GM12801 (cell line): ENCODE data around the gene RFX2.

Experiments
- TF ChIP-seq, protein P1 (sequence below): IDR thresholded peaks from one replicate; pipeline ENCODE4 v1.5.1; 2011; ENCODE audit warnings: control low read depth; ENCODE audit not compliant: insufficient read length; ENCODE audit errors: extremely low read depth

RFX2 gene

DNA sequence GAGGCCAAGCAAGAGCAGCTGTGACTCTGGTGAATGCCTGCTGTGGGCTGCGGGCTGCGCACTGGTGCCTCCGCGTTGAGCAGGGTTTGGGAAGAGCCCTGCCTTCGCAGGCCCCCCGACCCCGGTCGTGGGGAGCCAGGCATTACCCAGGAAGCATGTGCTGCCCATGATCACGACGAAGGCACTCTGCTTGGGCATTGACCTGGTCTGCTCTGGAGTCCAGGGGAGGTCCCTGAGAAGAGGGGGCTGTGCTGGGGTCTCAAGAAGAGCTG lies 151.5 kb downstream of the RFX2 start:
- TF ChIP-seq, protein P1, sequence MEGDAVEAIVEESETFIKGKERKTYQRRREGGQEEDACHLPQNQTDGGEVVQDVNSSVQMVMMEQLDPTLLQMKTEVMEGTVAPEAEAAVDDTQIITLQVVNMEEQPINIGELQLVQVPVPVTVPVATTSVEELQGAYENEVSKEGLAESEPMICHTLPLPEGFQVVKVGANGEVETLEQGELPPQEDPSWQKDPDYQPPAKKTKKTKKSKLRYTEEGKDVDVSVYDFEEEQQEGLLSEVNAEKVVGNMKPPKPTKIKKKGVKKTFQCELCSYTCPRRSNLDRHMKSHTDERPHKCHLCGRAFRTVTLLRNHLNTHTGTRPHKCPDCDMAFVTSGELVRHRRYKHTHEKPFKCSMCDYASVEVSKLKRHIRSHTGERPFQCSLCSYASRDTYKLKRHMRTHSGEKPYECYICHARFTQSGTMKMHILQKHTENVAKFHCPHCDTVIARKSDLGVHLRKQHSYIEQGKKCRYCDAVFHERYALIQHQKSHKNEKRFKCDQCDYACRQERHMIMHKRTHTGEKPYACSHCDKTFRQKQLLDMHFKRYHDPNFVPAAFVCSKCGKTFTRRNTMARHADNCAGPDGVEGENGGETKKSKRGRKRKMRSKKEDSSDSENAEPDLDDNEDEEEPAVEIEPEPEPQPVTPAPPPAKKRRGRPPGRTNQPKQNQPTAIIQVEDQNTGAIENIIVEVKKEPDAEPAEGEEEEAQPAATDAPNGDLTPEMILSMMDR: no peak

DNA sequence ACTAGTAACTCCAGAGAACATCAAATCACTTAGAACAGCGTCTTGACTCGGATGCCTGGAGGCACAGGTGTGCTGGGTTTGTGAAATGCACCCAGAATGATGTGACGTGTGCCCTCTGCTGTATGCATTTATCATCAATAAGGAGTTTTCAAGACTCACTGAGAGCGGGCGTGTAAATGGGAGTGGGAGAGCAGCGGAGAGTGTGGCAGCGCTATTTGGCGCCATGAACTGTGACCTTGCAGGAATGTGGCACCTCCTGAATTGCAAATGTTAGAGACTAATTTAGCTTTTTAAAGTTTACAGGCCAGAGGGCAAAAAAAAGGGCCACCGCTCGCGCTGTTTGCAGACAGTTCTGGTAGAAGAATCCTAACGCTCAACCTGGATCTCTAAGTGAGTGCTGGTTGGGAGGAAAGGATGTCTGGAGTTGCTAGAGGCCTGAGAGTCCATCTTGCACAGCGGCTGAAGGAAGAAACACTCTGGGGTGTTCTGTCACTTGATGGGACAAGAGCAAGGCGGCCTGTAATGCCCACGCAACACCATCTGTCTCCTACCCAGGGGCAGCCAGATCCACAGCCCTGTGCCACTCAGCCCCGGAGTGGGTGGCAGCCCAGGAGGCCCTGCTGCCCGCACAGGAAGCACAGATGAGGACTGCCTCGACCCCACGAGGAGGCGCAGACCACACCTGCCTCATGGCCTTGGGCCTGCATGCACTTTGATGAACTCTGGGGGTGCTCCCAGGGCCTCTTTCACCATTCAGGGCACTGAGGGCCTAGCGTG lies 152.0 kb downstream of the RFX2 start:
- TF ChIP-seq, protein P1: no peak

DNA sequence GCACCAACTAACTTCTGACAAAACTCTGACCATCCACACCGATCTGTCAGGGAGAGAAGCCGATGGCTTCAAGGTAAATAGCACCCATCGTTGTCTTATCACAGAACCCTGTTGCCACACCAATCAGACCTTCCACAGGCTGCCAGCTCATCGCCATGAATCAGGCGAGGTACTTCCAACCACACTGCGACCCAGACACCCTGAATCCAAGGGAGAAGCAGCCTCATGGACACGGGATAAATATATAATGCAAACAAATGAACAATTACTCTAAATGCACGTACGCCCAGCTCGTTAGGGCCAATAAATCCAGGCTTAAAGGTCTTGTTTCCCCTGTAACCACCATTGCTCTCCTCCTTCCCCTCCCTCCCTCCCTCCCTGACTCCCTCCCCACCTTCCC lies 153.1 kb downstream of the RFX2 start:
- TF ChIP-seq, protein P1: no peak

DNA sequence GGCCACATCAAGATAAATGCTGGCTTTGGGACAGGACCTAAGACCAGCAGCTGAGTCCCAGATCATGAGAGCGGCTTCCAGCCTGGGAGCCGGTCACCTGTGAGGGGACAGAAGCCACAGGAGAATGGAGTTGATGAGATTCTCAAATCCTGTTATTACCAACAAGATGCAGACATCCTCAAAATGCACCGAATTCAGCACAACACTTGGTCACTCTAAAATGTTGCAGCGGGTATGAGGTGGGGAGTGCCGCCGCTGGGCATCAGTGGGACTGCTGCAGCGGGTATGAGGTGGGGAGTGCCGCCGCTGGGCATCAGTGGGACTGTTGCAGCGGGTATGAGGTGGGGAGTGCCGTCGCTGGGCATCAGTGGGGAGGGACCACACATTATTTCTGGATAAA lies 153.6 kb downstream of the RFX2 start:
- TF ChIP-seq, protein P1: no peak

DNA sequence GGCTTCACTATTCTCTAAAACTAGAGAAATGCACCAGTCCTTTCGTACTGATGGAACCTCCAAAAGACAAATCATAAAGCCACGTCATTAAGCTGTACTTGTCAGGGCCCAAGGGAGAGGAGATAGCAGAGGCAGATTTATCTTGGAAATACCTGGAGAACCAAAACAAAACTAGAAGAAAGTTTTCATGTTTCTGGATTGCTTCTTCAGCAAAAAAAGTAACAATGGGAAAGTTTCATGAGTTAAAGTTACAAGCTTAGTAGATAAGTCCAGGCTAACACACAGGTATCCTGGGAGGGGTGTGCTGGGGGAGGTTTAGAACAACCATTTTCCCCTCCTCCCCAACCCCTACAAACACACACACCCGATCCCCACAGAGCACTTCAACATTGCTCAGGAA lies 154.0 kb downstream of the RFX2 start:
- TF ChIP-seq, protein P1: no peak

DNA sequence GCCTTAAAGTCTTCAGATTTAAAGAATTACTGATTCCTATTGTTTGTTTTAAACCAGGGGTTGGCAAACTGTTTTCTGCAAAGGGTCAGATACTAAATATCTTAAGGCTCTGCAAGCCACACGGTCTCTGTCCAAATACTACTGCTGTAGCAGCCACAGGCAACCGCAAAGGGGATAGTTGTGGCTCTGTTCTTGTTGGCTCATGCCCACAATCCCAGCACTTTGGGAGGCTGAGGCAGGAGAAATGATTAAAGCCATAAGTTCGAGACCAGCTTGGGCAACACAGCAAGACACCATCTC lies 154.7 kb downstream of the RFX2 start:
- TF ChIP-seq, protein P1: no peak

DNA sequence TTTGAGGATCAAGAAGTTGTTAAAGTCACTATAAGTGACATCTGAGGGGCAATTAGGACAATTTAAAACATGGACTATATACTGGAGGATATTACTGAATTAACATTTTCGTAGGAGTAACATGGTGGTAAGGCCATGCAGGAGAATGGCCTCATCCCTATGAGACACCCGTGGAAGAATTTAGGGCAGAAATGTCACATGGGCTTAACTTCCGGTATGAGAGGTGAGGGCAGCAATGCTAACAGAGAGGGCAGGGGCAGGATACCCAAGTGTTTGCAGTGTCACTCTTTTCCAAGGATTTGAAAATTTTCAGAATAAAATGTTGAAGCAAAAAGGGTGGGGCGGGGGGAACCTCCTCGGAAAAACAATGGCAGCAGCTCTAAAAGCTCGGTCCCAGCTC lies 156.0 kb downstream of the RFX2 start:
- TF ChIP-seq, protein P1: no peak
